Measurements from ENCODE around the gene PLXNB2.

The PLXNB2 gene

DNA sequence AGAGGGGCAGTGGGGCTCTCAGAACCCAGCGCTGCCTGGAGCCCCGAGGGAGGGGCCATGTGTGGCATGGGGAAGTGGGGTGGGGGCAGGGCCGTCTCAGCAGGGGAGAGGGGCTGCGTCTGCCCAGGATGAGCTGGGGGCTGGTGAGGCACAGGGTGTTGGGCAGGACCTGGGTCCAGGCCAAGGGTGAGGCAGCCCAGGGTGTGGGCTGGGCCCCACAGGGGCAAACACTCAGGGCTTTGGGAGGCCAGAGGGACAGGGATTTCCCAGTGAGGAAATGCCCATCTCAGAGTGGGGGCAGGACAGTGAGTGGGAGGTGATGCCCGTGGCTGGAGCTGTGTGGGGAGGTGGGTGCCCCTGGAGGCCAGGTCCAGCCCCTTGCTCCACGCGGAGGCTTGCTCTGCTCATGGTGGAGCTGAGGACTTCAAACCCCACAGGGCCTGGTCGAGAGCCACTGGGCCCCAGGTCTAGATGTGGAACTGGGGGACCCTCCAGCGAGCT, 5.4 kb downstream of the PLXNB2 start:
- Histone ChIP-seq H3F3A (ENCODE audit: control insufficient read depth, insufficient read depth) (peaks cover 17% of the 10 kb centered on the region), H3K9me3 (ENCODE audit: control insufficient read depth, insufficient read depth, low read length) (no peaks in the 10 kb centered on the region), H3K4me3 (ENCODE audit: low read length) (peak overlapping the region; percentile 97), H3K27ac (ENCODE audit: low read depth, low read length) (peak overlapping the region; percentile 88), H3K4me1 (ENCODE audit: control insufficient read depth, low read length) (peaks cover 90% of the 10 kb centered on the region), H4K20me1 (ENCODE audit: control insufficient read depth, insufficient read depth, low read depth, low read length) (peaks cover 20% of the 10 kb centered on the region), H3K9me2 (replicated peaks; ENCODE audit: control insufficient read depth, low read length) (no peaks in the 10 kb centered on the region), H3K36me3 (ENCODE audit: control insufficient read depth, low read length) (peaks cover 45% of the 10 kb centered on the region), H3K27me3 (ENCODE audit: control insufficient read depth, low read length) (no peaks in the 10 kb centered on the region), H3K79me2 (ENCODE audit: control insufficient read depth, low read length) (peaks cover 97% of the 10 kb centered on the region), H3K4me2 (ENCODE audit: low read length) (peak overlapping the region; percentile 99)
- TF ChIP-seq EZH2phosphoT487 (IDR thresholded peaks at IDR 0.05; ENCODE audit: borderline replicate concordance, low read length): no peak
- TF ChIP-seq, protein P1, sequence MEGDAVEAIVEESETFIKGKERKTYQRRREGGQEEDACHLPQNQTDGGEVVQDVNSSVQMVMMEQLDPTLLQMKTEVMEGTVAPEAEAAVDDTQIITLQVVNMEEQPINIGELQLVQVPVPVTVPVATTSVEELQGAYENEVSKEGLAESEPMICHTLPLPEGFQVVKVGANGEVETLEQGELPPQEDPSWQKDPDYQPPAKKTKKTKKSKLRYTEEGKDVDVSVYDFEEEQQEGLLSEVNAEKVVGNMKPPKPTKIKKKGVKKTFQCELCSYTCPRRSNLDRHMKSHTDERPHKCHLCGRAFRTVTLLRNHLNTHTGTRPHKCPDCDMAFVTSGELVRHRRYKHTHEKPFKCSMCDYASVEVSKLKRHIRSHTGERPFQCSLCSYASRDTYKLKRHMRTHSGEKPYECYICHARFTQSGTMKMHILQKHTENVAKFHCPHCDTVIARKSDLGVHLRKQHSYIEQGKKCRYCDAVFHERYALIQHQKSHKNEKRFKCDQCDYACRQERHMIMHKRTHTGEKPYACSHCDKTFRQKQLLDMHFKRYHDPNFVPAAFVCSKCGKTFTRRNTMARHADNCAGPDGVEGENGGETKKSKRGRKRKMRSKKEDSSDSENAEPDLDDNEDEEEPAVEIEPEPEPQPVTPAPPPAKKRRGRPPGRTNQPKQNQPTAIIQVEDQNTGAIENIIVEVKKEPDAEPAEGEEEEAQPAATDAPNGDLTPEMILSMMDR (IDR thresholded peaks at IDR 0.05; ENCODE audit: low read depth, low read length, poor library complexity, severe bottlenecking): no peak

DNA sequence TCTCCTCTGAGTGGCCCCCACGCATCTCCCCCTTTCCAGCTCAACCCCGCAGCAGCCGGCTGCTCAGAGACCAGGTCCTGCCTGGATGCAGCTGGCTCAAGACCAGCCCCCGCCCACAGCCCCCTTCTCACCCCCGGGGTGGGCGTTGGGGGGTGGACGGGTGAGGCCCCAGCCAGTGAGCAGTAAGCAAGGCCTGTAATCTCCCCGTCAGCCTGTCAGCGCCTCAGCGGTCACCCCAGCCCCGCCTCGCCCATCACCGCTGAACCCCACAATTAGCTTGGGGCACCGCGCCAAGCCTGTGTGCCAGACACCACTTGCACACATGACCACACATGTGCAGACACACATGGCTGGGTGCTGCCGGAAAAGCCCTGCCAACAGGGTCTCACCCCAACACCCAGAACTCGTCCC, 5.9 kb downstream of the PLXNB2 start:
- TF ChIP-seq, protein P1 (IDR thresholded peaks at IDR 0.05; ENCODE audit: low read depth, low read length, poor library complexity, severe bottlenecking): no peak
- TF ChIP-seq EZH2phosphoT487 (IDR thresholded peaks at IDR 0.05; ENCODE audit: borderline replicate concordance, low read length): no peak
- Histone ChIP-seq H3K9me3 (ENCODE audit: control insufficient read depth, insufficient read depth, low read length) (no peaks in the 10 kb centered on the region), H3F3A (ENCODE audit: control insufficient read depth, insufficient read depth) (peaks cover 19% of the 10 kb centered on the region), H3K4me1 (ENCODE audit: control insufficient read depth, low read length) (peaks cover 95% of the 10 kb centered on the region), H3K27ac (ENCODE audit: low read depth, low read length) (peak overlapping the region; percentile 88), H3K79me2 (ENCODE audit: control insufficient read depth, low read length) (peaks cover 98% of the 10 kb centered on the region), H3K4me3 (ENCODE audit: low read length) (peak overlapping the region; percentile 97), H3K4me2 (ENCODE audit: low read length) (peak overlapping the region; percentile 99), H3K36me3 (ENCODE audit: control insufficient read depth, low read length) (peaks cover 41% of the 10 kb centered on the region), H3K9me2 (replicated peaks; ENCODE audit: control insufficient read depth, low read length) (no peaks in the 10 kb centered on the region), H4K20me1 (ENCODE audit: control insufficient read depth, insufficient read depth, low read depth, low read length) (peaks cover 20% of the 10 kb centered on the region), H3K27me3 (ENCODE audit: control insufficient read depth, low read length) (no peaks in the 10 kb centered on the region)

DNA sequence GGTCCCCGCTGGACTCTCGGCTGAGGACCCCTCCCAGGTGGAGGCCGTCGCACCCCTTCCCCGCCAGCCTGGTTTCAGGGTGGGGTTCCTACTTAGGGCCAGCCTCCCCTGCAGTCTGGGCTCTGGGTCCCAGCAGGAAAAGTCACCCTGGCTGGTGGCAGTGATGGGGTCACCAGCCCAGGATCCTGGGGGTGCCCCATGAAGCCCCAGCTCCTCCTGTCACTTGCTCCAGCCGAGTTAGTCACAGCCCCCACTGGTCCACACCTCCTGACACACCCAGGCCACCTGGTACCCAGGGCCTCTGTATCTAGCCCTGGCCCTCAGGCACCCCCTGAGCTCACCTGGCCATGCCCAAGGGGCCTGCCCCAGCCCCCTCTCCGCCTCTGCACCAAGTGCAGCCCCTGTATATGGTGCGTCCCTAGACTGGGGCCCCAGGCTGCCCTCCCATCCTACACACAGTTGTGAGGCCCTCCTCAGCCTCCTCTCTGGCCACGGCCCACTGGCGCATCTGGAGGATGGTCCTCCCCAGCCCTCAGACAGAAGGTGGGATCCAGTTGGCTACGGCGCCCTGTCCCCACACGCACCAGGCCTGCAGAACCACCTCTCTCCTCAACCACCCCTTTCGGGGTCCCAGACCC, 6.7 kb downstream of the PLXNB2 start:
- Histone ChIP-seq H3K4me2 (ENCODE audit: low read length) (peak overlapping the region; percentile 99), H3F3A (ENCODE audit: control insufficient read depth, insufficient read depth) (peaks cover 22% of the 10 kb centered on the region), H3K79me2 (ENCODE audit: control insufficient read depth, low read length) (peaks cover 98% of the 10 kb centered on the region), H3K4me3 (ENCODE audit: low read length) (peak overlapping the region; percentile 97), H3K9me3 (ENCODE audit: control insufficient read depth, insufficient read depth, low read length) (no peaks in the 10 kb centered on the region), H3K27me3 (ENCODE audit: control insufficient read depth, low read length) (no peaks in the 10 kb centered on the region), H4K20me1 (ENCODE audit: control insufficient read depth, insufficient read depth, low read depth, low read length) (peaks cover 20% of the 10 kb centered on the region), H3K27ac (ENCODE audit: low read depth, low read length) (peak overlapping the region; percentile 88), H3K9me2 (replicated peaks; ENCODE audit: control insufficient read depth, low read length) (no peaks in the 10 kb centered on the region), H3K4me1 (ENCODE audit: control insufficient read depth, low read length) (peaks cover 99% of the 10 kb centered on the region), H3K36me3 (ENCODE audit: control insufficient read depth, low read length) (peaks cover 36% of the 10 kb centered on the region)
- TF ChIP-seq, protein P1 (IDR thresholded peaks at IDR 0.05; ENCODE audit: low read depth, low read length, poor library complexity, severe bottlenecking): no peak
- TF ChIP-seq EZH2phosphoT487 (IDR thresholded peaks at IDR 0.05; ENCODE audit: borderline replicate concordance, low read length): no peak
